NCI-H2227 (cell line): ENCODE measurements around the gene CNOT6L.

Experiments used
- DNase-seq: peaks from one replicate; lab custom pipeline; 2025; ENCODE audit not compliant: unreplicated experiment; lab: John Stamatoyannopoulos, UW

CNOT6L gene

DNA sequence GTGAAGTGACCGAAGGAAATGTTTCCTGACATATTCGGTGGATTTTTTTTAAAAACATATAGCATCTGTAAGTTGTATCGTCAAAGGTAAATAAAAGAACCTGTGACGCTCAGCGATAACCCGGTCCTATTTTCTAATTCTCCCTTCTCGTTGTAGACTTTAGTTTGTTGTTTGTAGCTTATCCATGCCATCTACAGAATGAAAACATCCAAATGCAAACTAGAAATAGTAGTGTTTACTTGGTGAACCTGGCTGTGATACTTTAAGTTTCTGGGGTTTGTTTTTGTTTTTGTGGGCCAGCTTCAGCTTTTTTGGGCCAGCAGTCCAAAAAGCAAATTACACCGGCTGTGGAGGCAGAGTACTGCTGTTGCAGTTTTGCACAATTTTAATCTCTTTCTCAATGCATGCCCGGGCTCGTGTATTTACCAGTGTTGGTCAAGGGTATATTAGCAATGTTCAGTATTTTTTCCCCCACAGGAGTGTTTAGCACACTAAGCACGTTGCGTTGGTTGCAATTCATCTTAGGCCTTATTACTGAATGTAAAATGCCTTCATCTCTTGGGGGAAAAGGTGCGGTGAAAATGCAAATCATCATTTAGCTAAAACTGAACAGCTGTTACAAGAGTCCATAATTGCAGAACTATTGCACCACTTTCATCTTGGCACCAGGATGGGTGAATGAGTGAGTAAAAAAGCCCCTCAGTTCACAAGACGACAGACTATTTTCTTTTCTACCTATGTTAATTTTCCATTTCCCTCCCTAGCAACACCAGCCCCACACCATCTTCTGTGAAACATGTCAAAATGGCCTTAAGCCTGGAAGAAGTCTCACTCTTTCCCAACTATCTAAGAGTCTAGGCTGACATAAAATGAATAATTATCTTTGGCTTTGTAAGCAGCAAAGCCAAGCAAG lies 1.7 kb upstream of the CNOT6L start:
- no peak for DNase-seq

DNA sequence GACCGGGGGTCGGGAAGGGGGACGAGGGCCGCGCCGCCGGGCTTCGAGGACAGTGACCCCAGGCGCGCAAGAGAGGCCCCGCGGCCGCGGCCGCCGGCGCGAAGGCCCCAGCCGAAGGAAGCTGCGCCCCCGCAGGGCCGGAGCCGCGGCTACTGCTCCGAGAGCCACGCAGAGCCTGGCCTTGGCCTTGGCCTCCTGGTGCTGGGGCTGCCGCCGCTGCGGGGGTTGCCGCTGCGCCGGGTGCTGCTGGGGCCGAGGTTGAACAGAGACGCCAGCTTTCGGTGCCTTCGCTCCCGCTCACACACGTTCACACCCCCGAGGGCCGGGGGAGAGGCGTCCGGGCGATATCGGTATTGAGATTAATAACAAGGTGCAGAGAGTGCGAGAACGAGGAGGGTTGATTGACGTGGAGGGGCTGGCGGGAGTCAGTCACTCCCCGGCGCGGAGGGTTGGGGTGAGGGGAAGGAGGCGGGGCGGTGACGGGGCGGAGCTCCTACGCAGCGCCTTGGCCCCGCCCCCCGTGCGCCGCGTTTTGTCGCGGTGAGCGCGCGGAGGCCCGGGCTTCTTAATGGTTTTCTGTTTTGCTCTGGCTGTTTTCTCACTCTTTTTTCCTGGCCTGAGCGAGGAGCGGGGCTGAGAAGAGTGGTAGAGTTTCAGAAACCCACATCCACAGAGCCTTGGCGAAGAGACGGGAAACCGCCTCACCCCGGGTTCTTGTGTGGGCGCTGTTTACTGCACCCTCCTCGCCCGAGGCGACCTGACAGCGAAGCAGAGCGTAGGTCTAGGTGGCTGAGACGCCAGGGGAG lies 878 bp upstream of the CNOT6L start:
- DNase-seq: peak; percentile 90

DNA sequence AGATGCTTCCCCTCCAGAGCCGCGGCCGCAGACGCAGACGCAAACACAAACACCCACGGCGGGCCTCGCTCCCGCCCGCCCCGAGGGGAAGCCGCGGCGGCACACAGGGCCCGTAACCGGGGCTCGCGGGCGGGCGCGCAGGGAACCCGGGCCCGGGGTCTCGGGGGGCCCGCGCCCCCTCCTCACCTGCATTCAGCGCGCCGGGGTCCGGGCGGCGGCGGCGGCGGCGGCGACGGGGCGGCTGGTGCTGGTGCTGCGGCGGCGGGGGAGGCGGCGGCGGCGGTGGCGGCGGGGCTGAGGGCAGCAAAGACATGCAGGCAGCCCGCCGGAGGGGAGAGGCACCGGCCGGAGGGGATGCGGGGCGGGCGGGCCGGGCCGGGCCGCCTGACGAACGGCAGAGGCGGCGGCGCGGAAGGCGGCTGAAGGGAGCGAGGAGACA lies 255 bp upstream of the CNOT6L start:
- no peak for DNase-seq

DNA sequence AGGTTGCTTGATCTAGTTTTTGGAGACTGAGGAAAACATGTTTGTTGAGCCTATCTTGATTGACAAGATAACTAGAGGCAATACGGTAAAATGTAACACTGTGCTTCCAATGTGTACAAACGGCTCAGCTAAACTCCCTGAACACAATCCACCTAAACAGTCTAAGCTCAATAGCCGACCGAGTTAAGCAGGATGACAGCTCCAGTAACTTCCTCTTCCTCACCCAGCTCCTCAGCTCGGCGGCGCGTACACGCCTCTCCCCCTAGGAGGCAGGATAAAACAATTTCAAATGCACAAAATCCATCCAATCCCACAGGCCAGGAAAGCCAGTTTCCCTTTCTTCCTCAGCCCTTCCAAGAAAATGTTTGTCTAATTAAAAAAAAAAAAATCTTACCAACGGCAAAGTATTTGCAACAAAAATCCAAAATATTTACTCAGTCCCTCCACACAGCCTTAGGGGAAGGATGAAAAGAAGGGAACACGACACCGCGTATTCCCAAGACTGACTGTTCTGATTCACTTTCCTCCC lies 1.0 kb downstream of the CNOT6L start:
- peak; percentile 62 for DNase-seq

DNA sequence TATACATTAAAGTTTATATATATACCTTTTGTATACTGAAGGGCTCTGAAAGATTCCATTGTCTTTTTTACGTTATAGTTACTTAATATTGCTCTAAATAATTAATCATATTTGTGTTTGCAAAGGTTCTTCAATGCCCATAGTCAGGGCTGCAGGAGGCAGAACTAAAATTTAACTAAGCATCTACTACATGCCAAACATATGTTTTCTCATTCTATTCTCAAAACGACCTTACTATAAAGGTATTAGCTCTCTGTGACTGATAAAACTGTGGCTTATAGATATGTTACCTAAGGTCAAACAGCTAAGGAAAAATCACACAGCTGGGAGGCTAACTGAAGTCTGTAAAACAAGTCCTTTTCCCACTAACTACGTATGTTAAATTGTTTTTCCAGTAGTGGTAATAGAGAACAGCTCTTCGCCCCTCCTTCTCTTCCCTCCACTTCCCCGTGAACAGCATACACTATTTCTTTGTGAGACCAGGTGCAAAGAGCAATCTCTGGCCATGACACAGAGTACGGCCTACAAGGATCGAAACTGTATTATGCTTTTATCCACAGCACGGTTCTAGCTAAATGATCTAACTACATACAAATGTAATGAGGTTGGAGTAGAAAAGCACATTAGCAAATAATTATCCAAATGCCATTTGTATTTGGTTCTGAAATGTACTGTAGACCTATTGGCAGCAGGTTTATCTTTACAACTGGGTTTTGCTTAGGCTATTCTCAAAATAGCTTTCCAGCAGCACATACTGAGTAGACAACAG lies 1.7 kb downstream of the CNOT6L start:
- no peak for DNase-seq

DNA sequence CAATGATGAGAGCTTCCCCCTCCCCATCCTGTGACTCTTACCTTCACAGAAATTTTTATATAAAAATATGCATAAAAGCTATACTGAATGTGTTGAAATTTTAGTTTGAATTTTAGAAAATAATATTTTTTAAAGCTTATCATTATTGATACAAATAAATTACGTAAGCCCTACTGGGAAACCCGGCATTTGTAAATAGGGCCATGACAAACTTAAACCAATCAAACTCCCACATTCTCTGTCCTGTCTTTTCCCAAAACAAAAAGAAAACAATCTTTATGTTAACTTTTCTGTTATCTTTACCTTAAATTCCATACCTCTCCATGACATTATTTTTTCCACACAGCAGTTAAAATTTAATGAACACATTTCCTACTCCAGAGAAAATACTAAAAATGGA lies 2.6 kb downstream of the CNOT6L start:
- DNase-seq: no peak

- no peak for DNase-seq
Measured at GRCh38 chr4:77815636-77816035, 3.5 kb downstream of the CNOT6L start.

DNA sequence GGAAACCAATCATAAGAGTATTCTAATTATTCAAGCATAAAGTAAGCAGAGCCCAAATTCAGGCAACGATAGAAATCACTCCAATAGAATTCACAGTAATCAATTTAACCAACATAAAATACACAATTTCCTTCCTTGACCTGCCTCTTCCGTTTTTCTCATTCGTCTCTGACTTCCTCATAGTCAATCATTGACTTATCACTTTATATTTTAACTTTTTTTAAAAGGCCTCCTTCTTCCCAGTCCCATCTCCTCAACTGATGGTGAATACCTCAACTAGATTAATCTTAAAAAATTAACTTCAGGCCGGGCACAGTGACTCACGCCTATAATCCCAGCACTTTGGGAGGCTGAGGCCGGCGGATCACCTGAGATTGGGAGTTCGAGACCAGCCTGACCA lies 13.3 kb downstream of the CNOT6L start:
- DNase-seq: no peak

DNA sequence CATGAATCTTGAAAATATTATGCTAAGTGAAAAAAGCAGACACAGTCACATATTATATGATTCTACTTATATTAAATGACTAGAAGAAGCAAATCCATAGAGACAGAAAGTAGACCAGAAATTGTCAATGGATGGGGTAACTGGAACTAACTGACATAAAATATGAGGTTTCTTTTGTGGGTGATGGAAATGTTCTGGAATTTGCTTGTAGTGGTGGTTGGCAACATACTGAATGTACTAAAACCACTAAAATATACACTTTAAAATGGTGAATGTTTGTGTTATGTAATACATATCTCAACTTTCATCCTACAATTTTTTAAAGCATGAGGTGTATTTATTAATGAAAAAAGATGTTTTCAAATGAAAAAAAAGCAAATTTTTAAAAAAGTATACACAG lies 14.7 kb downstream of the CNOT6L start:
- no peak for DNase-seq

DNA sequence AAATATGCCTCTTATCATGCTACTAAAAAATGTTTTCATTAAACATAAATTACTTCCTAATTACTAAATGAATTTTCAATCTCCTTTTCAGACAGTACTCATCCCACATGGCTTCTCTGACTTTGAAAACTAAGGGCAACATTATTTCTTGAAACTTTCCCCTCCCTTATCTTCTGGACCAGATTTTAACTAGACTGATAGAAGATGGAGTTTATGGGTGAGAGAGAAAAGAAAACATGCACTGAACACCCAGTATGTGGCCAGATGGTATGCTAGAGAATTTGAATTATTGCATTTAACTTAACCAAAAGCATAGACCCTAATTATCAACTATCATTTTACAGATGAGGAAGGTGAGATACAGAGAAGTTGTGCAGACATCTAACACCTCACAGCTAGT lies 16.8 kb downstream of the CNOT6L start:
- DNase-seq: no peak

GRCh38 chr4:77801260-77801608 lies 17.9 kb downstream of the CNOT6L start:
- no peak for DNase-seq

GRCh38 chr4:77800483-77801259 lies 18.5 kb downstream of the CNOT6L start:
- DNase-seq: no peak

GRCh38 chr4:77800077-77800476 lies 19.1 kb downstream of the CNOT6L start:
- no peak for DNase-seq

DNA sequence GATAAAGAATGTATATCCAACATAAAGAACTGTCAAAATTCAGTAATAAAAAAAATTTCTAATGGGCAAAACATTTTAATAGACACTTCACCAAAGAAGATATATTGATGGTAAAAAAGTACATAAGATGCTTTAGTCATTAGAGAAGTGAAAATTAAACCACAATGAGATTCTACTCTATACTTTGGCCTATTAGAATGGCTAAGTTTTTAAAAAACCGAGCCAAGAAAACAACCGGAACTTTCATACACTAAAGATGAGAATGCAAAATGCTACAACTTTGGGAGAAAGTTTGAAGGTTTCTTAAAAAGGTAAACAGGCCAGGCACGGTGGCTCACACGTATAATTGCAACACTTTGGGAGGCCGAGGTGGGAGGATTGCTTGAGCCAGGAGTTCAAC lies 20.8 kb downstream of the CNOT6L start:
- no peak for DNase-seq

DNA sequence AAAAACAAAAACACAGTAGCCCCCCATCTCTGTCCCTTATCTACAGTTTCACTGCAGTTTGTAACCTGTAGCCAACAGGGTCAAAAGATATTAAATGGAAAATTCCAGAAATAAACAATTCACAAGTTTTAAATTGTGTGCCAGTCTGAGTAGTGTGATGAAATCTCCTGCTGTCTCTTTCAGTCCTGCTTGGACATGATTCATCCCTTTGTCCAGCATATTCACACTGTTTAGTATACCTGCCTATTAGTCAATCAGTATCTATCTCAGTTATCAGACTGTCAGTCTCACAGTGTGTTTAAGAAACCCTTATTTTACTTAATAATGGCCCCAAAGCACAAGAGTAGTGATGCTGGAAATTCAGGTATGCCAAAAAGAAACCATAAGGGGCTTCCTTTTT lies 21.9 kb downstream of the CNOT6L start:
- no peak for DNase-seq

GRCh38 chr4:77795326-77795725 lies 23.8 kb downstream of the CNOT6L start:
- DNase-seq: no peak

GRCh38 chr4:77790146-77790545 lies 29.0 kb downstream of the CNOT6L start:
- DNase-seq: no peak

GRCh38 chr4:77788990-77789389 lies 30.2 kb downstream of the CNOT6L start:
- DNase-seq: no peak

GRCh38 chr4:77787969-77788368 lies 31.2 kb downstream of the CNOT6L start:
- no peak for DNase-seq

DNA sequence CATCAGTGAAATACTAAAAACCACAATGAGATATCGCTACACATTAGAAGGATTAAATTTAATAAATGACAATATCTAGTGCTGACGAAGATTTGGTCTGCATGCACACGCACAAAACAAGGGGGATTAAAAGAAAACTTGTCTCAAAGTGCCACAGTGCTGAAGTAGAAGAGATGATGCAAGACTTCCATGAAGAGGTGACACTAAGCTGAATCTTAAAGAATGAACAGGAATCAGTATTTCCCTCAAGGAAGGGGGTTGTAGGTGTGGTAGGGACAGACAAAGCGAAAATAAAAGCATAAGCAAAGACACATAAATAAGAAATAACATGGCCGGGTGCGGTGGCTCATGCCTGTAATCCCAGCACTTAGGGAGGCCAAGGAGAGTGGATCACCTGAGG lies 33.5 kb downstream of the CNOT6L start:
- no peak for DNase-seq
